GM23338 (cell line): ENCODE data around the gene ZDHHC17. TPM values are rescaled to one million over a fixed set of nuclear protein-coding genes. Genes with fewer than 3 reads are reported as not detected.

Experiments
- ATAC-seq: fragments of 200-7000 bp; cut with Tn5 transposase; 3 replicates; pipeline ENCODE4 v1.9.1; 2020
- DNase-seq: peaks from one replicate; pipeline ENCODE4 v3.0.0-alpha.2; 2015; ENCODE audit warnings: low spot score
- H2AFZ ChIP-seq: fragments of 200-600 bp; sonication (generic); 2 replicates; pipeline ENCODE4 v1.8.0; 2016; ENCODE audit warnings: antibody characterized with exemption, mild to moderate bottlenecking, moderate library complexity
- H3F3A ChIP-seq: fragments of 200-600 bp; sonication (generic); replicated peaks from 2 replicates; pipeline ENCODE4 v1.8.0; 2017; ENCODE audit warnings: antibody characterized with exemption, mixed run types, low read depth
- H3K27ac ChIP-seq: fragments of 200-600 bp; sonication (generic); 2 replicates; pipeline ENCODE4 v1.6.1; 2016; ENCODE audit warnings: low read depth
- H3K27me3 ChIP-seq: fragments of 200-600 bp; sonication (generic); 2 replicates; pipeline ENCODE4 v1.8.0; 2016; ENCODE audit warnings: mild to moderate bottlenecking, mixed run types, moderate library complexity; ENCODE audit not compliant: insufficient read depth
- H3K36me3 ChIP-seq: fragments of 200-600 bp; sonication (generic); 2 replicates; pipeline ENCODE4 v1.8.0; 2016; ENCODE audit warnings: mild to moderate bottlenecking; ENCODE audit not compliant: insufficient read depth
- H3K4me1 ChIP-seq: fragments of 200-600 bp; sonication (generic); 2 replicates; pipeline ENCODE4 v1.8.0; 2016; ENCODE audit warnings: mild to moderate bottlenecking, moderate library complexity; ENCODE audit not compliant: insufficient read depth
- H3K4me2 ChIP-seq: fragments of 200-600 bp; sonication (generic); 2 replicates; pipeline ENCODE4 v1.7.1; 2017; ENCODE audit warnings: mixed run types
- H3K4me3 ChIP-seq: fragments of 200-600 bp; sonication (generic); 2 replicates; pipeline ENCODE4 v1.6.1; 2016; ENCODE audit warnings: mixed run types
- H3K79me2 ChIP-seq: fragments of 200-600 bp; sonication (generic); replicated peaks from 2 replicates; pipeline ENCODE4 v1.8.0; 2017; ENCODE audit warnings: mild to moderate bottlenecking; ENCODE audit not compliant: insufficient read depth
- H3K9me2 ChIP-seq: fragments of 200-600 bp; sonication (generic); 2 replicates; pipeline ENCODE4 v1.8.0; 2017; ENCODE audit not compliant: insufficient read depth
- H4K20me1 ChIP-seq: fragments of 200-600 bp; sonication (generic); replicated peaks from 2 replicates; pipeline ENCODE4 v1.8.0; 2017; ENCODE audit warnings: mild to moderate bottlenecking; ENCODE audit not compliant: insufficient read depth
- H3K27ac Mint-ChIP-seq: 2 replicates; pipeline ENCODE4 v1.8.0; 2020; ENCODE audit warnings: inconsistent platforms, mild to moderate bottlenecking, moderate library complexity, mixed read lengths
- H3K27me3 Mint-ChIP-seq: 3 replicates; pipeline ENCODE4 v1.8.0; 2022; ENCODE audit warnings: low read depth, mild to moderate bottlenecking, moderate library complexity, mixed read lengths, inconsistent platforms; ENCODE audit not compliant: insufficient read depth, poor library complexity
- H3K36me3 Mint-ChIP-seq: 3 replicates; pipeline ENCODE4 v1.8.0; 2021; ENCODE audit warnings: low read depth, mild to moderate bottlenecking, inconsistent platforms, moderate library complexity, mixed read lengths
- H3K4me1 Mint-ChIP-seq: 3 replicates; pipeline ENCODE4 v1.8.0; 2020; ENCODE audit warnings: mild to moderate bottlenecking, inconsistent platforms, mixed read lengths
- H3K4me3 Mint-ChIP-seq: 3 replicates; pipeline ENCODE4 v1.8.0; 2021; ENCODE audit warnings: moderate library complexity, mild to moderate bottlenecking, inconsistent platforms, mixed read lengths
- H3K9me3 Mint-ChIP-seq: 3 replicates; pipeline ENCODE4 v1.8.0; 2020; ENCODE audit warnings: moderate library complexity, mild to moderate bottlenecking, inconsistent platforms, mixed read lengths
- CREB1 ChIP-seq: fragments of 250-450 bp; sonication (Bioruptor Pico); IDR thresholded peaks from 2 replicates; pipeline ENCODE4 v1.5.0; 2020; ENCODE audit warnings: low read depth, mild to moderate bottlenecking, moderate library complexity
- ETS1 ChIP-seq: IDR thresholded peaks from 2 replicates; pipeline ENCODE4 v1.6.1; 2016; ENCODE audit warnings: antibody characterized with exemption
- EZH2 ChIP-seq: fragments of 200-600 bp; sonication (generic); IDR thresholded peaks from one replicate; pipeline ENCODE4 v1.8.0; 2017; ENCODE audit warnings: antibody characterized with exemption, mild to moderate bottlenecking, low read depth; ENCODE audit not compliant: unreplicated experiment
- EZH2phosphoT487 ChIP-seq: fragments of 200-600 bp; sonication (generic); IDR thresholded peaks from one replicate; pipeline ENCODE4 v1.8.1; 2018; ENCODE audit warnings: antibody characterized with exemption; ENCODE audit not compliant: unreplicated experiment
- JUNB ChIP-seq: IDR thresholded peaks from one replicate; pipeline ENCODE4 v1.6.1; 2016; ENCODE audit warnings: antibody characterized with exemption; ENCODE audit not compliant: unreplicated experiment
- POLR2AphosphoS5 ChIP-seq: IDR thresholded peaks from 2 replicates; pipeline ENCODE4 v1.6.1; 2016; ENCODE audit warnings: antibody characterized with exemption, low read depth
- STAT1 ChIP-seq: IDR thresholded peaks from one replicate; pipeline ENCODE4 v1.6.1; 2016; ENCODE audit warnings: antibody characterized with exemption; ENCODE audit not compliant: unreplicated experiment
- ZNF114 ChIP-seq: fragments of 250-450 bp; sonication (Bioruptor Pico); IDR thresholded peaks from 2 replicates; pipeline ENCODE4 v1.5.0; 2020; ENCODE audit warnings: mild to moderate bottlenecking, moderate library complexity
- ZNF331 ChIP-seq: fragments of 250-450 bp; sonication (Bioruptor Pico); IDR thresholded peaks from 2 replicates; pipeline ENCODE4 v1.5.0; 2020; ENCODE audit warnings: low read depth, mild to moderate bottlenecking, moderate library complexity
- polyA plus RNA-seq: library from polyadenylated mRNA; unstranded; fragments of >200 nt; fragmentation: Nextera tagmentation; extraction: Ambion mirVana; gene quantifications from 2 replicates; pipeline ENCODE4 v1.2.1, GENCODE V29; 2016
- total RNA-seq: library from RNA; depleted of rRNA; stranded (reverse); fragments of >200 nt; shearing (Covaris generic); gene quantifications from 2 replicates; pipeline ENCODE4 v1.2.3, GENCODE V29; 2014
- TF ChIP-seq, protein P1 (sequence below): fragments of 250-450 bp; sonication (Bioruptor Pico); IDR thresholded peaks from 2 replicates; pipeline ENCODE4 v1.5.0; 2020; ENCODE audit warnings: mild to moderate bottlenecking, moderate library complexity
- TF ChIP-seq, protein P2 (sequence below): IDR thresholded peaks from one replicate; pipeline ENCODE4 v1.6.1; 2018; ENCODE audit warnings: antibody characterized with exemption; ENCODE audit not compliant: unreplicated experiment

Gene ZDHHC17
- total and polyA plus RNA-seq, 2 experiments from 2014 or later = 15.7 to 43.5 TPM

- TF ChIP-seq, protein P1, sequence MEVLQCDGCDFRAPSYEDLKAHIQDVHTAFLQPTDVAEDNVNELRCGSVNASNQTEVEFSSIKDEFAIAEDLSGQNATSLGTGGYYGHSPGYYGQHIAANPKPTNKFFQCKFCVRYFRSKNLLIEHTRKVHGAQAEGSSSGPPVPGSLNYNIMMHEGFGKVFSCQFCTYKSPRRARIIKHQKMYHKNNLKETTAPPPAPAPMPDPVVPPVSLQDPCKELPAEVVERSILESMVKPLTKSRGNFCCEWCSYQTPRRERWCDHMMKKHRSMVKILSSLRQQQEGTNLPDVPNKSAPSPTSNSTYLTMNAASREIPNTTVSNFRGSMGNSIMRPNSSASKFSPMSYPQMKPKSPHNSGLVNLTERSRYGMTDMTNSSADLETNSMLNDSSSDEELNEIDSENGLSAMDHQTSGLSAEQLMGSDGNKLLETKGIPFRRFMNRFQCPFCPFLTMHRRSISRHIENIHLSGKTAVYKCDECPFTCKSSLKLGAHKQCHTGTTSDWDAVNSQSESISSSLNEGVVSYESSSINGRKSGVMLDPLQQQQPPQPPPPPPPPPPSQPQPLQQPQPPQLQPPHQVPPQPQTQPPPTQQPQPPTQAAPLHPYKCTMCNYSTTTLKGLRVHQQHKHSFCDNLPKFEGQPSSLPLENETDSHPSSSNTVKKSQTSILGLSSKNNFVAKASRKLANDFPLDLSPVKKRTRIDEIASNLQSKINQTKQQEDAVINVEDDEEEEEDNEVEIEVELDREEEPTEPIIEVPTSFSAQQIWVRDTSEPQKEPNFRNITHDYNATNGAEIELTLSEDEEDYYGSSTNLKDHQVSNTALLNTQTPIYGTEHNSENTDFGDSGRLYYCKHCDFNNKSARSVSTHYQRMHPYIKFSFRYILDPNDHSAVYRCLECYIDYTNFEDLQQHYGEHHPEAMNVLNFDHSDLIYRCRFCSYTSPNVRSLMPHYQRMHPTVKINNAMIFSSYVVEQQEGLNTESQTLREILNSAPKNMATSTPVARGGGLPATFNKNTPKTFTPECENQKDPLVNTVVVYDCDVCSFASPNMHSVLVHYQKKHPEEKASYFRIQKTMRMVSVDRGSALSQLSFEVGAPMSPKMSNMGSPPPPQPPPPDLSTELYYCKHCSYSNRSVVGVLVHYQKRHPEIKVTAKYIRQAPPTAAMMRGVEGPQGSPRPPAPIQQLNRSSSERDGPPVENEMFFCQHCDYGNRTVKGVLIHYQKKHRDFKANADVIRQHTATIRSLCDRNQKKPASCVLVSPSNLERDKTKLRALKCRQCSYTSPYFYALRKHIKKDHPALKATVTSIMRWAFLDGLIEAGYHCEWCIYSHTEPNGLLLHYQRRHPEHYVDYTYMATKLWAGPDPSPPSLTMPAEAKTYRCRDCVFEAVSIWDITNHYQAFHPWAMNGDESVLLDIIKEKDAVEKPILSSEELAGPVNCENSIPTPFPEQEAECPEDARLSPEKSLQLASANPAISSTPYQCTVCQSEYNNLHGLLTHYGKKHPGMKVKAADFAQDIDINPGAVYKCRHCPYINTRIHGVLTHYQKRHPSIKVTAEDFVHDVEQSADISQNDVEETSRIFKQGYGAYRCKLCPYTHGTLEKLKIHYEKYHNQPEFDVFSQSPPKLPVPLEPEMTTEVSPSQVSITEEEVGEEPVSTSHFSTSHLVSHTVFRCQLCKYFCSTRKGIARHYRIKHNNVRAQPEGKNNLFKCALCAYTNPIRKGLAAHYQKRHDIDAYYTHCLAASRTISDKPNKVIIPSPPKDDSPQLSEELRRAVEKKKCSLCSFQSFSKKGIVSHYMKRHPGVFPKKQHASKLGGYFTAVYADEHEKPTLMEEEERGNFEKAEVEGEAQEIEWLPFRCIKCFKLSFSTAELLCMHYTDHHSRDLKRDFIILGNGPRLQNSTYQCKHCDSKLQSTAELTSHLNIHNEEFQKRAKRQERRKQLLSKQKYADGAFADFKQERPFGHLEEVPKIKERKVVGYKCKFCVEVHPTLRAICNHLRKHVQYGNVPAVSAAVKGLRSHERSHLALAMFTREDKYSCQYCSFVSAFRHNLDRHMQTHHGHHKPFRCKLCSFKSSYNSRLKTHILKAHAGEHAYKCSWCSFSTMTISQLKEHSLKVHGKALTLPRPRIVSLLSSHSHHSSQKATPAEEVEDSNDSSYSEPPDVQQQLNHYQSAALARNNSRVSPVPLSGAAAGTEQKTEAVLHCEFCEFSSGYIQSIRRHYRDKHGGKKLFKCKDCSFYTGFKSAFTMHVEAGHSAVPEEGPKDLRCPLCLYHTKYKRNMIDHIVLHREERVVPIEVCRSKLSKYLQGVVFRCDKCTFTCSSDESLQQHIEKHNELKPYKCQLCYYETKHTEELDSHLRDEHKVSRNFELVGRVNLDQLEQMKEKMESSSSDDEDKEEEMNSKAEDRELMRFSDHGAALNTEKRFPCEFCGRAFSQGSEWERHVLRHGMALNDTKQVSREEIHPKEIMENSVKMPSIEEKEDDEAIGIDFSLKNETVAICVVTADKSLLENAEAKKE = no peak
- no peak for TF ChIP-seq JUNB
- TF ChIP-seq ZNF331 (CRISPR knock-in tag) = no peak
- TF ChIP-seq, protein P2, sequence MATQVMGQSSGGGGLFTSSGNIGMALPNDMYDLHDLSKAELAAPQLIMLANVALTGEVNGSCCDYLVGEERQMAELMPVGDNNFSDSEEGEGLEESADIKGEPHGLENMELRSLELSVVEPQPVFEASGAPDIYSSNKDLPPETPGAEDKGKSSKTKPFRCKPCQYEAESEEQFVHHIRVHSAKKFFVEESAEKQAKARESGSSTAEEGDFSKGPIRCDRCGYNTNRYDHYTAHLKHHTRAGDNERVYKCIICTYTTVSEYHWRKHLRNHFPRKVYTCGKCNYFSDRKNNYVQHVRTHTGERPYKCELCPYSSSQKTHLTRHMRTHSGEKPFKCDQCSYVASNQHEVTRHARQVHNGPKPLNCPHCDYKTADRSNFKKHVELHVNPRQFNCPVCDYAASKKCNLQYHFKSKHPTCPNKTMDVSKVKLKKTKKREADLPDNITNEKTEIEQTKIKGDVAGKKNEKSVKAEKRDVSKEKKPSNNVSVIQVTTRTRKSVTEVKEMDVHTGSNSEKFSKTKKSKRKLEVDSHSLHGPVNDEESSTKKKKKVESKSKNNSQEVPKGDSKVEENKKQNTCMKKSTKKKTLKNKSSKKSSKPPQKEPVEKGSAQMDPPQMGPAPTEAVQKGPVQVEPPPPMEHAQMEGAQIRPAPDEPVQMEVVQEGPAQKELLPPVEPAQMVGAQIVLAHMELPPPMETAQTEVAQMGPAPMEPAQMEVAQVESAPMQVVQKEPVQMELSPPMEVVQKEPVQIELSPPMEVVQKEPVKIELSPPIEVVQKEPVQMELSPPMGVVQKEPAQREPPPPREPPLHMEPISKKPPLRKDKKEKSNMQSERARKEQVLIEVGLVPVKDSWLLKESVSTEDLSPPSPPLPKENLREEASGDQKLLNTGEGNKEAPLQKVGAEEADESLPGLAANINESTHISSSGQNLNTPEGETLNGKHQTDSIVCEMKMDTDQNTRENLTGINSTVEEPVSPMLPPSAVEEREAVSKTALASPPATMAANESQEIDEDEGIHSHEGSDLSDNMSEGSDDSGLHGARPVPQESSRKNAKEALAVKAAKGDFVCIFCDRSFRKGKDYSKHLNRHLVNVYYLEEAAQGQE = no peak
- TF ChIP-seq ZNF114 (CRISPR knock-in tag) = no peak
Observed at GRCh38 chr12:76740501-76740900, 23.4 kb upstream of the ZDHHC17 start (continued).

DNA sequence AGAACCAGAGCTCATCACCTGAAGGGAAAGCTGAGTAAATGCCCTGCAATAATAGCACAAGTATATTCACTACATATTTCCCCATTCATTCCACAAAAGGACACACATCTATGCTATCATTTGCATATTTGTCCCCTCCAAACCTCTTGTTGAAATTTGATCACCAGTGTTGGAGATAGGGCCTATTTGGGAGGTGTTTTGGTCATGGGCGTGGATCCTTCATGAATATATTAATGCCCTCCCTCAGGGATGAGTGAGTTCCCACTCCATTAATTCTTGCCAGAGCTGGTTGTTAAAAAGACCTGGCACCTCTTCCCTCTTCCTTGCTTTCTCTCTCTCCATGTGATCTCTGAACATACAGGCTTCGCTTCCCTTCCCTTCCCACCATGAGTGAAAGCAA is 18.6 kb upstream of the ZDHHC17 start:
- H3K36me3 Mint-ChIP-seq = no peaks in the 10 kb centered on the region
- peaks cover 2% of the 10 kb centered on the region for H3K27me3 Mint-ChIP-seq
- Histone ChIP-seq H3K4me3 (no peak overlapping the region), H3K27ac (no peak overlapping the region), H3K4me1 (no peaks in the 10 kb centered on the region), H3K9me2 (peaks cover 8% of the 10 kb centered on the region), H4K20me1 (no peaks in the 10 kb centered on the region), H3K27me3 (no peaks in the 10 kb centered on the region), H3K4me2 (no peak overlapping the region), H3K79me2 (no peaks in the 10 kb centered on the region), H3F3A (no peaks in the 10 kb centered on the region), H2AFZ (no peak overlapping the region), H3K36me3 (no peaks in the 10 kb centered on the region)
- H3K9me3 Mint-ChIP-seq = no peaks in the 10 kb centered on the region; the same call in 2 of the 3 replicates
- no peak overlapping the region for H3K27ac Mint-ChIP-seq
- ATAC-seq = no peak
- no peak for DNase-seq
- H3K4me1 Mint-ChIP-seq = no peaks in the 10 kb centered on the region
- no peak overlapping the region for H3K4me3 Mint-ChIP-seq
- TF ChIP-seq POLR2AphosphoS5 (no peak), EZH2 (no peak), STAT1 (no peak), ZNF114 (CRISPR knock-in tag) (no peak), CREB1 (no peak), ETS1 (no peak), EZH2phosphoT487 (no peak), JUNB (no peak), ZNF331 (CRISPR knock-in tag) (no peak)
- TF ChIP-seq, protein P2 = no peak
